ENCODE results near the gene TRAPPC3.

TRAPPC3 gene

DNA sequence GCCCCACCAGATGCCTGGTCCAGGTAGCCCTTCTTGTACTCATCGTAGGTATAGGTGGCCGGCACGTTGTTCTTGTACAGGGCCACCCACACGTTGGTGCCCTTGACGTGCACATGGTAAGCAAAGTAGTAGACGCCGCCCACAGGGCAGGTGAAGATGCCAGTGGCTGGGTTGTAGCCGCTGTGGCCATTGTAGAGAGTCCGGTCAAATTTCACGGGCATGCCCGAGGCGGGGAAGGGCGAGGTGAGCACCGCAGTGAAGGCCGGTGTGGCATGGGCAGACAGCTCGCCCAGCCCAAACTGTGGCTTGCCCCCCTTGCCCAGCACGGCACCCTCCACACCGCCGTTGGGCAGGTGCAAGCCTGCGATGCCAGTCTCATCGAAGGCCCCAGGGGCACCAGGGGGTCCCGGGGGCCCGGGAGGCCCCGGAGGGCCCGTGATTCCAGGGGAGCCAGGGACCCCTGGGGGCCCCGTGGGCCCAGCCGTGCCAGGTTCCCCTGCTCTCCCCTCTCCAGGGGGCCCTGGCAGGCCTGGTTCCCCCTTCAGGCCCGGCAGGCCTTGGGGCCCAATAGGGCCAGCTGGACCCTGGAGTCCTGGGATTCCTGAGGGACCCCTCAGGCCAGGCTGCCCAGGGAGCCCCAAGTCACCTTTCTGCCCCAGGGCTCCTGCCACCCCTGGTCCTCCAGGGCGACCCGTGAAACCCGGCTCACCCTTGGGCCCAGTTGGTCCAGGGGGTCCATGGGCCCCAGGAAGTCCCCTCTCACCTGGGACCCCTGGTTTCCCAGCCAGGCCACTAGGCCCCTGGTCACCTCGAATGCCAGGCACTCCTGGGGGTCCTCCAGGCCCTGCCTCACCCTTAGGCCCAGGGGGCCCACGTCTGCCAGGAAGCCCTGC lies 51.3 kb downstream of the TRAPPC3 start:
- no peak for DNase-seq (ENCODE audit: low read depth)
- in situ Hi-C loops (cut with HindIII; ENCODE audit: low sequenced_read_pairs), result no loop called here
- no peak overlapping the region for H3K4me3 ChIP-seq (ENCODE audit: low read depth, low read length)
- TF ChIP-seq, protein P1, sequence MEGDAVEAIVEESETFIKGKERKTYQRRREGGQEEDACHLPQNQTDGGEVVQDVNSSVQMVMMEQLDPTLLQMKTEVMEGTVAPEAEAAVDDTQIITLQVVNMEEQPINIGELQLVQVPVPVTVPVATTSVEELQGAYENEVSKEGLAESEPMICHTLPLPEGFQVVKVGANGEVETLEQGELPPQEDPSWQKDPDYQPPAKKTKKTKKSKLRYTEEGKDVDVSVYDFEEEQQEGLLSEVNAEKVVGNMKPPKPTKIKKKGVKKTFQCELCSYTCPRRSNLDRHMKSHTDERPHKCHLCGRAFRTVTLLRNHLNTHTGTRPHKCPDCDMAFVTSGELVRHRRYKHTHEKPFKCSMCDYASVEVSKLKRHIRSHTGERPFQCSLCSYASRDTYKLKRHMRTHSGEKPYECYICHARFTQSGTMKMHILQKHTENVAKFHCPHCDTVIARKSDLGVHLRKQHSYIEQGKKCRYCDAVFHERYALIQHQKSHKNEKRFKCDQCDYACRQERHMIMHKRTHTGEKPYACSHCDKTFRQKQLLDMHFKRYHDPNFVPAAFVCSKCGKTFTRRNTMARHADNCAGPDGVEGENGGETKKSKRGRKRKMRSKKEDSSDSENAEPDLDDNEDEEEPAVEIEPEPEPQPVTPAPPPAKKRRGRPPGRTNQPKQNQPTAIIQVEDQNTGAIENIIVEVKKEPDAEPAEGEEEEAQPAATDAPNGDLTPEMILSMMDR (IDR thresholded peaks at IDR 0.05; ENCODE audit: low read depth, low read length, missing control alignments), result no peak

GRCh38 chr1:36096500-36097432 lies 52.5 kb downstream of the TRAPPC3 start:
- in situ Hi-C loops (cut with HindIII; ENCODE audit: low sequenced_read_pairs), result no loop called here
- H3K4me3 ChIP-seq (ENCODE audit: low read depth, low read length), result no peak overlapping the region
- TF ChIP-seq, protein P1 (IDR thresholded peaks at IDR 0.05; ENCODE audit: low read depth, low read length, missing control alignments), result peak; percentile 33
- DNase-seq (ENCODE audit: low read depth), result no peak

DNA sequence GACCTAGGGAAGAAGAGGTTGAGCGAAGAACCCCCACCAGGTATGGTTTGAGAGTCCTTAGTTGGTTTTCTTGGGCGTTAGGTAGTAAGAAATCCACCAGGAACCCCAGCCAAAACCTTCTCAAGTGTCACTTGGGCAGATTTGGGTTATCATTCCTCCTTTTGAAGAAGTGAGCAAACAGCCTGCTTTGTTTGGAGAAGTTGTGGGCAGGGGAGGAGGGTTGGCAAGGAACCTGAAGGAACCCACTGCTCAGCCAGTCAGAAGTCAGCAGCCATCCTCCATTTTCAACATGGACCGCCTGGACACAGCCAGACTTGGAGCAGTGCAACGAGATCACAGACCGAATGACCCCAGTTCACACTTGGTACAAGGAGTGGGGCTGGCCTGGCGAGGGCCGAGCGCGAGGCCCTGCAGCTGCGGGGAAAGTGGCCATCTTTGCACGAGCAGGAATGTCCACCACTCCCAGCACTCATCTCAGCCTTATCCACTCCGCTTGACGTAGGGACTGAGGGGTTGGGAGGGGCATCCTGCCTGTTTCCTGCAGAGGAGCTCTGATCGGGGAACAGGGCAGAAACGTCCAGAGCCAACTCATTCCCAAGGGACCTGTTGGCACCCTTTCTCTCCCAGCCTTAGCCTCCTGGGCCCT lies 53.4 kb downstream of the TRAPPC3 start:
- no peak overlapping the region for H3K4me3 ChIP-seq (ENCODE audit: low read depth, low read length)
- TF ChIP-seq, protein P1 (IDR thresholded peaks at IDR 0.05; ENCODE audit: low read depth, low read length, missing control alignments), result no peak
- no peak for DNase-seq (ENCODE audit: low read depth)
- in situ Hi-C loops (cut with HindIII; ENCODE audit: low sequenced_read_pairs), result no loop called here

- TF ChIP-seq, protein P1 (IDR thresholded peaks at IDR 0.05; ENCODE audit: low read depth, low read length, missing control alignments), result no peak
- in situ Hi-C loops (cut with HindIII; ENCODE audit: low sequenced_read_pairs), result no loop called here
- H3K4me3 ChIP-seq (ENCODE audit: low read depth, low read length), result no peak overlapping the region
- DNase-seq (ENCODE audit: low read depth), result no peak
Observed at GRCh38 chr1:36094621-36095061, 54.6 kb downstream of the TRAPPC3 start.

GRCh38 chr1:36093929-36094328 lies 55.4 kb downstream of the TRAPPC3 start:
- no peak for DNase-seq (ENCODE audit: low read depth)
- in situ Hi-C loops (cut with HindIII; ENCODE audit: low sequenced_read_pairs), result no loop called here
- TF ChIP-seq, protein P1 (IDR thresholded peaks at IDR 0.05; ENCODE audit: low read depth, low read length, missing control alignments), result no peak
- H3K4me3 ChIP-seq (ENCODE audit: low read depth, low read length), result no peak overlapping the region

GRCh38 chr1:36093226-36093625 lies 56.1 kb downstream of the TRAPPC3 start:
- in situ Hi-C loops (cut with HindIII; ENCODE audit: low sequenced_read_pairs), result no loop called here
- TF ChIP-seq, protein P1 (IDR thresholded peaks at IDR 0.05; ENCODE audit: low read depth, low read length, missing control alignments), result no peak
- H3K4me3 ChIP-seq (ENCODE audit: low read depth, low read length), result no peak overlapping the region
- DNase-seq (ENCODE audit: low read depth), result no peak
